H1 (cell line): Measurements from ENCODE around the gene IFNK. TPM values are rescaled to one million over a fixed set of nuclear protein-coding genes. Genes with fewer than 3 reads are reported as not detected.

ENCODE experiments used
- CTCF ChIA-PET: fragments of 300-600 bp; sonication (Branson Sonifier 250); formaldehyde crosslinking; loops from one replicate; lab custom pipeline; 2021; ENCODE audit not compliant: partially characterized antibody; lab: Charles Lee
- POLR2A ChIA-PET: fragments of 300-600 bp; sonication (Branson Sonifier 250); formaldehyde crosslinking; loops from one replicate; lab custom pipeline; 2021; ENCODE audit warnings: inconsistent platforms; ENCODE audit not compliant: partially characterized antibody; lab: Charles Lee
- DNase-seq, 2 experiments: peaks; one replicate each; pipeline versions ENCODE4 v3.0.0 to v3.0.0-alpha.2; 2010 to 2022; ENCODE audit warnings: low spot score in 2 of 2, low read depth in 1 of 2, mixed read lengths in 1 of 2
- FAIRE-seq: peaks from 2 replicates; lab custom pipeline; 2011; peaks lifted over from hg19 to GRCh38; lab: Jason Lieb, UNC
- H2AFZ ChIP-seq: 2 replicates; pipeline ENCODE4 v1.8.1; 2012; ENCODE audit warnings: low read length, inconsistent platforms
- H2AK5ac ChIP-seq: 2 replicates; pipeline ENCODE4 v1.6.1; 2013; ENCODE audit warnings: low read depth, low read length
- H2BK120ac ChIP-seq: replicated peaks from 2 replicates; pipeline ENCODE3; 2013; ENCODE audit warnings: low read depth, low read length, inconsistent platforms
- H2BK12ac ChIP-seq: 2 replicates; pipeline ENCODE4 v1.6.1; 2013; ENCODE audit warnings: low read depth, low read length
- H2BK15ac ChIP-seq: 2 replicates; pipeline ENCODE4 v1.6.1; 2013; ENCODE audit warnings: low read length
- H2BK20ac ChIP-seq: 2 replicates; pipeline ENCODE4 v1.6.1; 2013; ENCODE audit warnings: low read length
- H2BK5ac ChIP-seq: 2 replicates; pipeline ENCODE4 v1.6.1; 2013; ENCODE audit warnings: low read depth, low read length
- H3K14ac ChIP-seq: 2 replicates; pipeline ENCODE4 v1.6.1; 2013; ENCODE audit warnings: inconsistent platforms; ENCODE audit not compliant: insufficient read length
- H3K18ac ChIP-seq: 2 replicates; pipeline ENCODE4 v1.6.1; 2013; ENCODE audit warnings: low read length; ENCODE audit errors: extremely low read depth
- H3K23ac ChIP-seq: 2 replicates; pipeline ENCODE4 v1.6.1; 2013; ENCODE audit warnings: inconsistent platforms; ENCODE audit not compliant: insufficient read length
- H3K23me2 ChIP-seq: 2 replicates; pipeline ENCODE4 v1.6.1; 2013; ENCODE audit warnings: low read depth, low read length
- H3K27ac ChIP-seq: 2 replicates; pipeline ENCODE4 v1.6.1; 2011; ENCODE audit warnings: low read depth, low read length, inconsistent platforms
- H3K27me3 ChIP-seq, 4 experiments: replicated peaks in 1 of 4; 1 replicate in 1 of 4; 2 replicates in 3 of 4; pipeline versions ENCODE4 v1.6.1 to v1.8.1; 2011 to 2013; ENCODE audit warnings: low read length in 3 of 4, mild to moderate bottlenecking in 3 of 4, inconsistent platforms in 2 of 4, mixed read lengths in 2 of 4, moderate library complexity in 1 of 4; ENCODE audit not compliant: control insufficient read depth in 3 of 4, insufficient read depth in 3 of 4; ENCODE audit errors: extremely low read depth in 1 of 4
- H3K36me3 ChIP-seq, 4 experiments: 2 replicates each; pipeline versions ENCODE4 v1.6.1 to v1.8.1; 2011 to 2013; ENCODE audit warnings: mild to moderate bottlenecking in 4 of 4, low read length in 3 of 4, moderate library complexity in 2 of 4, control low read depth in 1 of 4, inconsistent platforms in 1 of 4; ENCODE audit not compliant: insufficient read depth in 4 of 4, control insufficient read depth in 2 of 4
- H3K4ac ChIP-seq: replicated peaks from 2 replicates; pipeline ENCODE3; 2013; ENCODE audit warnings: low read length, low read depth, mixed read lengths, inconsistent platforms; ENCODE audit not compliant: insufficient read length
- H3K4me1 ChIP-seq, 4 experiments: replicated peaks in 1 of 4; 1 replicate in 1 of 4; 2 replicates in 3 of 4; pipeline versions ENCODE4 v1.6.1 to v1.8.1; 2011 to 2013; ENCODE audit warnings: low read length in 3 of 4, inconsistent platforms in 2 of 4, mixed read lengths in 1 of 4; ENCODE audit not compliant: insufficient read depth in 4 of 4, control insufficient read depth in 3 of 4
- H3K4me2 ChIP-seq, 2 experiments: 2 replicates each; pipeline versions ENCODE4 v1.6.1 to v1.8.1; 2011 to 2013; ENCODE audit warnings: low read depth in 2 of 2, low read length in 2 of 2, control low read depth in 1 of 2, inconsistent platforms in 1 of 2, mild to moderate bottlenecking in 1 of 2; ENCODE audit not compliant: insufficient read depth in 1 of 2
- H3K4me3 ChIP-seq, 4 experiments: fragments of 200-600, 300-600 bp in 1 of 4; sonication (generic), shearing (Covaris generic), sonication (Bioruptor Twin) in 1 of 4; 2 replicates each; pipeline versions ENCODE4 v1.5.1 to v1.8.1; 2011 to 2016; ENCODE audit warnings: low read length in 4 of 4, low read depth in 3 of 4, control low read depth in 2 of 4, inconsistent platforms in 2 of 4, mild to moderate bottlenecking in 2 of 4, mixed read lengths in 1 of 4, moderate library complexity in 1 of 4; ENCODE audit not compliant: insufficient read depth in 2 of 4; ENCODE audit errors: extremely low read depth in 1 of 4
- H3K56ac ChIP-seq: replicated peaks from 2 replicates; pipeline ENCODE3; 2013; ENCODE audit warnings: low read depth, mild to moderate bottlenecking, mixed read lengths, low read length, inconsistent platforms; ENCODE audit not compliant: insufficient read length
- H3K79me1 ChIP-seq: 2 replicates; pipeline ENCODE4 v1.6.1; 2013; ENCODE audit warnings: low read depth, low read length, control low read depth
- H3K79me2 ChIP-seq, 2 experiments: 2 replicates each; pipeline versions ENCODE4 v1.6.1 to v1.8.1; 2012 to 2013; ENCODE audit warnings: low read length in 2 of 2, mild to moderate bottlenecking in 2 of 2, inconsistent platforms in 1 of 2; ENCODE audit not compliant: insufficient read depth in 2 of 2, control insufficient read depth in 1 of 2
- H3K9ac ChIP-seq, 4 experiments: replicated peaks in 1 of 4; 1 replicate in 1 of 4; 2 replicates in 3 of 4; pipeline versions ENCODE4 v1.6.1 to v1.8.1; 2011 to 2013; ENCODE audit warnings: low read depth in 3 of 4, low read length in 3 of 4, control low read depth in 2 of 4, mild to moderate bottlenecking in 2 of 4, moderate library complexity in 2 of 4, inconsistent platforms in 1 of 4; ENCODE audit errors: extremely low read depth in 1 of 4
- H3K9me3 ChIP-seq, 2 experiments: 2 replicates each; pipeline versions ENCODE4 v1.6.1 to v1.8.1; 2012 to 2013; ENCODE audit warnings: mild to moderate bottlenecking in 2 of 2, moderate library complexity in 2 of 2, control low read depth in 1 of 2, inconsistent platforms in 1 of 2, low read depth in 1 of 2, low read length in 1 of 2, mixed read lengths in 1 of 2; ENCODE audit not compliant: insufficient read depth in 2 of 2
- H4K20me1 ChIP-seq, 2 experiments: replicated peaks in 1 of 2; 2 replicates each; pipeline versions ENCODE3 to v1.8.1; 2011 to 2013; ENCODE audit warnings: inconsistent platforms in 2 of 2, low read length in 2 of 2, mild to moderate bottlenecking in 1 of 2; ENCODE audit not compliant: insufficient read depth in 2 of 2, control insufficient read depth in 1 of 2
- H4K5ac ChIP-seq: 2 replicates; pipeline ENCODE4 v1.6.1; 2013; ENCODE audit warnings: low read length, low read depth, mixed read lengths, inconsistent platforms; ENCODE audit not compliant: insufficient read length
- H4K8ac ChIP-seq: 2 replicates; pipeline ENCODE4 v1.8.0; 2013; ENCODE audit warnings: mild to moderate bottlenecking, moderate library complexity, low read length, inconsistent platforms; ENCODE audit not compliant: insufficient read depth; ENCODE audit errors: extremely low read depth
- H4K91ac ChIP-seq: replicated peaks from 2 replicates; pipeline ENCODE3; 2013; ENCODE audit warnings: low read length, mixed read lengths, inconsistent platforms; ENCODE audit not compliant: insufficient read length
- WGBS, 2 experiments: shearing (Covaris generic) in 1 of 2; methylation state at CpG; one replicate each; pipeline versions ENCODE4 v1.1.6 to v1.1.7; 2013 to 2015; ENCODE audit warnings: low lambda C conversion rate in 2 of 2, mixed read lengths in 2 of 2, inconsistent platforms in 1 of 2, low coverage in 1 of 2, missing lambda C conversion rate in 1 of 2; ENCODE audit not compliant: insufficient replicate concordance in 2 of 2, insufficient coverage in 1 of 2, insufficient read length in 1 of 2; ENCODE audit errors: extremely low coverage in 1 of 2, missing lambda C conversion rate in 1 of 2; 5-methylcytosine and 5-hydroxymethylcytosine counted together
- polyA plus RNA-seq, 7 experiments: library from polyadenylated mRNA; depleted of rRNA in 3 of 7; stranded (reverse) in 5 of 7; unstranded in 2 of 7; fragments of >200 nt in 5 of 7; fragments of 200-250 nt in 2 of 7; gene quantifications; 1 replicate in 5 of 7; 2 replicates in 1 of 7; 4 replicates in 1 of 7; pipeline versions ENCODE4 v1.2.1 to v1.2.3, GENCODE V29; 2011 to 2013; ENCODE audit warnings: missing spikeins in 2 of 7, mixed read lengths in 2 of 7
- total RNA-seq: library from RNA; stranded (reverse); fragmentation: NEBNext Ultra II Directional; extraction: Animal tissue kit (Norgen Biotek cat#: 25700); gene quantifications from 2 replicates; pipeline ENCODE4 v1.2.1, GENCODE V29; 2021

Gene IFNK
- total and polyA plus RNA-seq, 2 of the 8 experiments (the other 6 are each of a cell fraction or from before 2014, with no cell fraction given), result not detected

DNA sequence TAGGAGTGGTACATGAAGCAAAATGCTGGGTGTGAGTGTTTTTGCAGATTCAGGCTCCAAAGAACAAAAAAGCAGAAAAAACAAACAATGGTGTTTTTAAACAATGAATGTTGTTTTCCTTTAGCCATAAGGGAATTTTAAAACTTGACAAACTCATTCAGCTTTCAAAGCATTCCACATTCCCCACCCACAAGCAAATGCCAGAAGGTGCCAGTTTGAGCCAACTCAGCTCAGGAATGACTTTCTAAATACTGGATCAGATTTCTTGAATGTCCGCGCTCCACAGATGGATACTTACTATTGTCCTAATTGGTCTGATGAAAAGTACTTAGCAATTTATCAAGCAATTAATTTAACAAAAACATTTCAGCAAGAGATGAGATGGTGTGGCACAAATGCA lies 18.4 kb downstream of the IFNK start:
- no peak overlapping the region for H3K23ac ChIP-seq
- no peak overlapping the region for H3K14ac ChIP-seq
- H4K20me1 ChIP-seq, result no peaks in the 10 kb centered on the region
- no peak overlapping the region for H3K4ac ChIP-seq
- H3K9me3 ChIP-seq, result no peaks in the 10 kb centered on the region
- DNase-seq (no peak), FAIRE-seq (peak; percentile 68)
- H3K18ac ChIP-seq, result no peak overlapping the region
- H3K36me3 ChIP-seq, result peaks cover 0 to 26% (median 5%) of the 10 kb centered on the region in 4 experiments; a peak in 5 of 8 replicates
- H3K4me3 ChIP-seq, result no peak overlapping the region
- no peak overlapping the region for H4K5ac ChIP-seq
- H2BK20ac ChIP-seq, result no peak overlapping the region
- H3K56ac ChIP-seq, result no peak overlapping the region
- H3K4me1 ChIP-seq, result peaks cover 0 to 4% (median 0%) of the 10 kb centered on the region in 4 experiments; a peak in 1 of 7 replicates
- no peaks in the 10 kb centered on the region for H3K79me2 ChIP-seq
- H2AFZ ChIP-seq, result no peak overlapping the region
- no peak overlapping the region for H4K91ac ChIP-seq
- H2BK15ac ChIP-seq, result no peak overlapping the region
- H3K79me1 ChIP-seq, result no peaks in the 10 kb centered on the region
- H2BK120ac ChIP-seq, result no peak overlapping the region
- no peak overlapping the region for H2AK5ac ChIP-seq
- no peaks in the 10 kb centered on the region for H3K27me3 ChIP-seq
- WGBS, 2 experiments, result 97% methylated on average over 2 of the region's 2 CpGs; no CpG with 5 or more reads in 1 of the 2 experiments
- no peaks in the 10 kb centered on the region for H3K23me2 ChIP-seq
- ChIA-PET CTCF (interaction anchor here (0.9 to 2.4 kb wide), 3 partner anchors 9 to 209 kb away, joined by 3 to 8 read pairs (median 4); partner anchors contain the start of gene MOB3B), POLR2A (no interaction called here)
- H2BK12ac ChIP-seq, result no peak overlapping the region
- H2BK5ac ChIP-seq, result no peak overlapping the region
- H3K9ac ChIP-seq, result no peak overlapping the region
- H3K4me2 ChIP-seq, result no peak overlapping the region
- H3K27ac ChIP-seq, result no peak overlapping the region
- H4K8ac ChIP-seq, result no peak overlapping the region
